GM18517 (cell line): ENCODE results near the gene SRBD1.

Experiments used
- ATAC-seq: cut with Tn5 transposase; IDR thresholded peaks from one replicate; pipeline ENCODE4 v1.9.1; 2021; ENCODE audit warnings: mild to moderate bottlenecking, moderate library complexity; ENCODE audit not compliant: unreplicated experiment

SRBD1 gene

GRCh38 chr2:45477546-45477945 is 133.5 kb downstream of the SRBD1 start:
- no peak for ATAC-seq

GRCh38 chr2:45470531-45470930 is 140.5 kb downstream of the SRBD1 start:
- no peak for ATAC-seq

GRCh38 chr2:45469314-45470099 is 141.6 kb downstream of the SRBD1 start:
- no peak for ATAC-seq

- no peak for ATAC-seq
Measured at GRCh38 chr2:45468279-45468678, 142.8 kb downstream of the SRBD1 start.

- ATAC-seq: no peak
Measured at GRCh38 chr2:45466053-45466452, 145.0 kb downstream of the SRBD1 start.

GRCh38 chr2:45460825-45461224 is 150.2 kb downstream of the SRBD1 start:
- no peak for ATAC-seq

GRCh38 chr2:45459860-45460259 is 151.2 kb downstream of the SRBD1 start:
- ATAC-seq: no peak

GRCh38 chr2:45458909-45459563 is 152.0 kb downstream of the SRBD1 start:
- ATAC-seq: no peak

GRCh38 chr2:45457211-45457945 is 153.7 kb downstream of the SRBD1 start:
- no peak for ATAC-seq

GRCh38 chr2:45452866-45453265 is 158.2 kb downstream of the SRBD1 start:
- ATAC-seq: no peak

GRCh38 chr2:45450634-45451033 is 160.4 kb downstream of the SRBD1 start:
- no peak for ATAC-seq

- ATAC-seq: no peak
Measured at GRCh38 chr2:45448217-45448616, 162.8 kb downstream of the SRBD1 start.

- no peak for ATAC-seq
Measured at GRCh38 chr2:45446016-45446415, 165.1 kb downstream of the SRBD1 start.

- ATAC-seq: no peak
Measured at GRCh38 chr2:45445037-45445436, 166.0 kb downstream of the SRBD1 start.

GRCh38 chr2:45443012-45443411 is 168.1 kb downstream of the SRBD1 start:
- no peak for ATAC-seq

GRCh38 chr2:45442026-45442425 is 169.0 kb downstream of the SRBD1 start:
- ATAC-seq: no peak

GRCh38 chr2:45441571-45441970 is 169.5 kb downstream of the SRBD1 start:
- no peak for ATAC-seq

- ATAC-seq: peak; percentile 80
Measured at GRCh38 chr2:45439788-45440773, 171.0 kb downstream of the SRBD1 start.

GRCh38 chr2:45438872-45439665 is 172.0 kb downstream of the SRBD1 start:
- no peak for ATAC-seq

GRCh38 chr2:45436456-45436855 is 174.6 kb downstream of the SRBD1 start:
- no peak for ATAC-seq
